Liver (tissue), 9 donors: ENCODE data around the gene BRSK2. TPM values are rescaled to one million over a fixed set of nuclear protein-coding genes. Genes with fewer than 3 reads are reported as not detected.

Source experiments
- DNase-seq: peaks from one replicate; pipeline ENCODE4 v3.0.0-alpha.2; 2017; ENCODE audit warnings: low spot score
- H3K27ac ChIP-seq, 2 donors: one replicate each; pipeline ENCODE4 v1.7.0; 2013; ENCODE audit warnings: inconsistent platforms in 2 of 2, low read length in 2 of 2, control low read depth in 1 of 2, low read depth in 1 of 2, mild to moderate bottlenecking in 1 of 2
- H3K27me3 ChIP-seq, 4 donors: one replicate each; pipeline versions ENCODE4 v1.6.1 to v1.7.0; 2013; ENCODE audit warnings: low read length in 3 of 4, inconsistent platforms in 1 of 4, mild to moderate bottlenecking in 1 of 4, moderate library complexity in 1 of 4; ENCODE audit not compliant: control insufficient read depth in 4 of 4, insufficient read depth in 4 of 4
- H3K36me3 ChIP-seq, 4 donors: one replicate each; pipeline versions ENCODE4 v1.6.1 to v1.7.0; 2013; ENCODE audit warnings: low read length in 3 of 4, mild to moderate bottlenecking in 3 of 4, low read depth in 1 of 4, moderate library complexity in 1 of 4; ENCODE audit not compliant: control insufficient read depth in 4 of 4, insufficient read depth in 3 of 4
- H3K4me1 ChIP-seq, 4 donors: one replicate each; pipeline versions ENCODE4 v1.6.1 to v1.7.0; 2013; ENCODE audit warnings: low read length in 3 of 4, mild to moderate bottlenecking in 3 of 4, moderate library complexity in 1 of 4; ENCODE audit not compliant: control insufficient read depth in 4 of 4, insufficient read depth in 4 of 4
- H3K4me3 ChIP-seq, 3 donors: one replicate each; pipeline versions ENCODE4 v1.6.1 to v1.7.0; 2013; ENCODE audit warnings: low read length in 3 of 3, control low read depth in 1 of 3, low read depth in 1 of 3, mild to moderate bottlenecking in 1 of 3
- H3K9ac ChIP-seq, 2 donors: one replicate each; pipeline ENCODE4 v1.7.0; 2013; ENCODE audit warnings: low read length in 2 of 2, mild to moderate bottlenecking in 2 of 2, moderate library complexity in 2 of 2, control low read depth in 1 of 2, low read depth in 1 of 2
- H3K9me3 ChIP-seq, 4 donors: one replicate each; pipeline versions ENCODE4 v1.6.1 to v1.7.0; 2013; ENCODE audit warnings: low read length in 3 of 4; ENCODE audit not compliant: control insufficient read depth in 4 of 4
- ATF3 ChIP-seq: IDR thresholded peaks from 2 replicates; pipeline ENCODE4 v1.6.1; 2016; ENCODE audit warnings: antibody characterized with exemption
- CTCF ChIP-seq: fragments of 150-350 bp; IDR thresholded peaks from 2 replicates; pipeline ENCODE4 v1.5.1; 2017; ENCODE audit warnings: improper control_type of control experiment, low read depth, low read length; ENCODE audit not compliant: missing input control
- EGR1 ChIP-seq, 2 donors: IDR thresholded peaks; 2 replicates each; pipeline ENCODE4 v1.6.1; 2016 to 2018; ENCODE audit warnings: antibody characterized with exemption in 2 of 2, low read depth in 2 of 2
- FOXA1 ChIP-seq: IDR thresholded peaks from 2 replicates; pipeline ENCODE4 v1.6.1; 2016; ENCODE audit warnings: antibody characterized with exemption
- FOXA2 ChIP-seq: IDR thresholded peaks from 2 replicates; pipeline ENCODE4 v1.6.1; 2016; ENCODE audit warnings: antibody characterized with exemption
- GABPA ChIP-seq, 2 donors: IDR thresholded peaks in 1 of 2; conservative IDR thresholded peaks in 1 of 2; 2 replicates each; pipeline ENCODE4 v1.6.1; 2016; ENCODE audit warnings: antibody characterized with exemption in 2 of 2, mild to moderate bottlenecking in 1 of 2, moderate library complexity in 1 of 2
- HNF4A ChIP-seq, 2 donors: conservative IDR thresholded peaks; 2 replicates each; pipeline ENCODE4 v1.6.1; 2016; ENCODE audit warnings: antibody characterized with exemption in 2 of 2, mild to moderate bottlenecking in 2 of 2
- HNF4G ChIP-seq: IDR thresholded peaks from 2 replicates; pipeline ENCODE4 v1.6.1; 2016; ENCODE audit warnings: antibody characterized with exemption
- JUND ChIP-seq, 2 donors: IDR thresholded peaks; 2 replicates each; pipeline ENCODE4 v1.6.1; 2016; ENCODE audit warnings: antibody characterized with exemption in 2 of 2
- MAX ChIP-seq: IDR thresholded peaks from 2 replicates; pipeline ENCODE4 v1.6.1; 2016; ENCODE audit warnings: antibody characterized with exemption
- RAD21 ChIP-seq, 2 donors: IDR thresholded peaks; 2 replicates each; pipeline ENCODE4 v1.6.1; 2016; ENCODE audit warnings: antibody characterized with exemption in 2 of 2, mild to moderate bottlenecking in 2 of 2
- REST ChIP-seq: IDR thresholded peaks from 2 replicates; pipeline ENCODE4 v1.6.1; 2016; ENCODE audit warnings: antibody characterized with exemption, mild to moderate bottlenecking
- SP1 ChIP-seq: IDR thresholded peaks from 2 replicates; pipeline ENCODE4 v1.6.1; 2018; ENCODE audit warnings: antibody characterized with exemption, mild to moderate bottlenecking
- YY1 ChIP-seq: IDR thresholded peaks from 2 replicates; pipeline ENCODE4 v1.6.1; 2016; ENCODE audit warnings: antibody characterized with exemption, mild to moderate bottlenecking
- WGBS: extraction: QIAGEN DNeasy Blood & Tissue Kit; methylation state at CpG from one replicate; pipeline ENCODE4 v1.1.7; 2013; 5-methylcytosine and 5-hydroxymethylcytosine counted together
- polyA plus RNA-seq, 2 donors: library from polyadenylated mRNA; stranded (reverse) in 1 of 2; unstranded in 1 of 2; fragments of 200-250 nt in 1 of 2; fragments of >200 nt in 1 of 2; fragmentation: Nextera tagmentation in 1 of 2; extraction: Ambion mirVana in 1 of 2; gene quantifications; one replicate each; pipeline versions ENCODE4 v1.2.1 to v1.2.3, GENCODE V29; 2013 to 2015
- total RNA-seq, 2 donors: library from RNA; depleted of rRNA; stranded (reverse); fragments of >200 nt; gene quantifications; one replicate each; pipeline ENCODE4 v1.2.3, GENCODE V29; 2014
- donor health status: healthy.
- donor health status: healthy.
- donor health status: healthy.
- donor health status: healthy.
- donor health status: healthy.

Gene BRSK2
- total and polyA plus RNA-seq, 4 donors = 0.05 to 0.17 TPM; not detected in 2

- WGBS = 76% methylated on average over 29 of the region's 29 CpGs
- Histone ChIP-seq H3K4me3 (no peak overlapping the region), H3K4me1 (no peaks in the 10 kb centered on the region), H3K9ac (no peak overlapping the region), H3K27ac (no peak overlapping the region), H3K27me3 (no peaks in the 10 kb centered on the region), H3K36me3 (no peaks in the 10 kb centered on the region), H3K9me3 (no peaks in the 10 kb centered on the region)
- TF ChIP-seq SP1 = no peak
- TF ChIP-seq RAD21 (IDR thresholded peaks at IDR 0.05) = no peak
- no peak for TF ChIP-seq JUND (IDR thresholded peaks at IDR 0.05)
- TF ChIP-seq GABPA (IDR thresholded peaks at IDR 0.05 in 1 of 2, conservative IDR thresholded peaks at IDR 0.05 in 1 of 2) = no peak
- TF ChIP-seq YY1 = no peak
- TF ChIP-seq FOXA2 = no peak
- TF ChIP-seq HNF4G = no peak
- no peak for DNase-seq
These were observed 40.2 kb upstream of the BRSK2 start for GRCh38 chr11:1349327-1350041.

GRCh38 chr11:1350086-1350725, 39.5 kb upstream of the BRSK2 start:
- no peak overlapping the region for H3K4me3 ChIP-seq
- H3K4me1 ChIP-seq = no peaks in the 10 kb centered on the region
- H3K36me3 ChIP-seq = no peaks in the 10 kb centered on the region
- no peak overlapping the region for H3K27ac ChIP-seq
- 80% methylated on average over 22 of the region's 22 CpGs for WGBS
- no peaks in the 10 kb centered on the region for H3K9me3 ChIP-seq
- DNase-seq = no peak
- H3K9ac ChIP-seq = no peak overlapping the region
- no peaks in the 10 kb centered on the region for H3K27me3 ChIP-seq
- no peak for TF ChIP-seq GABPA (IDR thresholded peaks at IDR 0.05 in 1 of 2, conservative IDR thresholded peaks at IDR 0.05 in 1 of 2)

GRCh38 chr11:1351278-1351937, 38.3 kb upstream of the BRSK2 start:
- H3K27ac ChIP-seq = no peak overlapping the region
- H3K4me3 ChIP-seq = no peak overlapping the region
- DNase-seq = no peak
- H3K9ac ChIP-seq = no peak overlapping the region
- no peaks in the 10 kb centered on the region for H3K9me3 ChIP-seq
- H3K36me3 ChIP-seq = no peaks in the 10 kb centered on the region
- TF ChIP-seq REST (no peak), FOXA1 (no peak), SP1 (no peak), HNF4G (no peak), EGR1 (IDR thresholded peaks at IDR 0.05; ENCODE audit: low read depth in 2 of 2) (no peak), HNF4A (conservative IDR thresholded peaks at IDR 0.05) (no peak), FOXA2 (no peak), MAX (no peak), YY1 (no peak), ATF3 (no peak), CTCF (no peak)
- WGBS = 68% methylated on average over 12 of the region's 12 CpGs
- no peaks in the 10 kb centered on the region for H3K4me1 ChIP-seq
- no peaks in the 10 kb centered on the region for H3K27me3 ChIP-seq
